ENCODE data around the gene SOWAHA. TPM values are rescaled to one million over a fixed set of nuclear protein-coding genes. Genes with fewer than 3 reads are reported as not detected.

SOWAHA gene
- total RNA-seq, 1 experiment from 2014 or later, result 0.20 TPM

GRCh38 chr5:132840313-132840712 lies 27.2 kb downstream of the SOWAHA start:
- no peak overlapping the region for H2AFZ ChIP-seq (ENCODE audit: low read length)
- DNase-seq, result no peak
- no peak overlapping the region for H3K18ac ChIP-seq (ENCODE audit: insufficient read length, low read depth, low read length)
- H3K79me2 ChIP-seq (ENCODE audit: insufficient read depth, low read length), result no peaks in the 10 kb centered on the region
- no peak overlapping the region for H2BK12ac ChIP-seq (ENCODE audit: insufficient read length, low read depth, low read length)
- H4K5ac ChIP-seq (ENCODE audit: insufficient read length, low read depth, low read length), result no peak overlapping the region
- H4K20me1 ChIP-seq (ENCODE audit: control insufficient read depth, insufficient read depth, insufficient read length), result no peaks in the 10 kb centered on the region
- Mint-ChIP-seq H3K36me3 (ENCODE audit: insufficient read depth in 1 of 3, low read depth in 3 of 3) (no peaks in the 10 kb centered on the region), H3K27ac (no peak overlapping the region), H3K27me3 (ENCODE audit: low read depth) (peaks cover 2% of the 10 kb centered on the region), H3K9me3 (no peaks in the 10 kb centered on the region), H3K4me3 (no peak overlapping the region), H3K4me1 (no peaks in the 10 kb centered on the region; a peak in 1 of 4 replicates)
- H4K8ac ChIP-seq (replicated peaks; ENCODE audit: insufficient read length, low read depth, low read length), result no peak overlapping the region
- H3T11ph ChIP-seq (ENCODE audit: low read length), result no peak overlapping the region
- no peak overlapping the region for H3K27ac ChIP-seq (ENCODE audit: insufficient read length, low read depth, low read length)
- no peaks in the 10 kb centered on the region for H3K9me3 ChIP-seq (ENCODE audit: control insufficient read depth, low read depth, low read length)
- H3K4ac ChIP-seq (ENCODE audit: low read depth, low read length), result no peak overlapping the region
- no peak overlapping the region for H2BK15ac ChIP-seq (ENCODE audit: low read depth, low read length)
- no peaks in the 10 kb centered on the region for H3K27me3 ChIP-seq (ENCODE audit: insufficient read depth, low read length)
- no peak overlapping the region for H2BK5ac ChIP-seq (ENCODE audit: insufficient read length, low read length)
- H3K56ac ChIP-seq (ENCODE audit: insufficient read length, low read depth, low read length), result no peak overlapping the region
- no peak overlapping the region for H3K4me2 ChIP-seq (ENCODE audit: insufficient read depth, insufficient read length, low read length)
- no peak overlapping the region for H4K91ac ChIP-seq (ENCODE audit: insufficient read length, low read depth, low read length)
- H2BK20ac ChIP-seq (ENCODE audit: low read depth, low read length, poor library complexity, severe bottlenecking), result no peak overlapping the region
- H3K79me1 ChIP-seq (ENCODE audit: insufficient read depth, low read depth, low read length, poor library complexity, severe bottlenecking), result no peaks in the 10 kb centered on the region
- H3K23me2 ChIP-seq (ENCODE audit: insufficient read length, low read depth, low read length, poor library complexity, severe bottlenecking), result no peaks in the 10 kb centered on the region
- no peak overlapping the region for H2AK5ac ChIP-seq (ENCODE audit: insufficient read length, low read length)
- TF ChIP-seq CTCF (conservative IDR thresholded peaks at IDR 0.05), result no peak
- H3K9ac ChIP-seq (ENCODE audit: extremely low read depth, insufficient read length, low read length), result no peak overlapping the region
- H3K4me1 ChIP-seq (ENCODE audit: insufficient read depth, low read length), result no peaks in the 10 kb centered on the region
- H2BK120ac ChIP-seq (ENCODE audit: low read depth, low read length, poor library complexity, severe bottlenecking), result no peak overlapping the region
- WGBS (ENCODE audit: extremely low coverage, insufficient read length, low lambda C conversion rate), result no CpG with 5 or more reads among the region's 3 CpGs
- H3K14ac ChIP-seq (ENCODE audit: insufficient read depth, low read length), result no peak overlapping the region
- no peak overlapping the region for H3K23ac ChIP-seq (ENCODE audit: insufficient read length, low read depth, low read length)
